HG02885 (cell line): Measurements from ENCODE around the gene PEX11A.

ENCODE experiments used
- ATAC-seq: cut with Tn5 transposase; IDR thresholded peaks from one replicate; pipeline ENCODE4 v1.9.1; 2021; ENCODE audit warnings: mild to moderate bottlenecking; ENCODE audit not compliant: unreplicated experiment, poor library complexity

The PEX11A gene

DNA sequence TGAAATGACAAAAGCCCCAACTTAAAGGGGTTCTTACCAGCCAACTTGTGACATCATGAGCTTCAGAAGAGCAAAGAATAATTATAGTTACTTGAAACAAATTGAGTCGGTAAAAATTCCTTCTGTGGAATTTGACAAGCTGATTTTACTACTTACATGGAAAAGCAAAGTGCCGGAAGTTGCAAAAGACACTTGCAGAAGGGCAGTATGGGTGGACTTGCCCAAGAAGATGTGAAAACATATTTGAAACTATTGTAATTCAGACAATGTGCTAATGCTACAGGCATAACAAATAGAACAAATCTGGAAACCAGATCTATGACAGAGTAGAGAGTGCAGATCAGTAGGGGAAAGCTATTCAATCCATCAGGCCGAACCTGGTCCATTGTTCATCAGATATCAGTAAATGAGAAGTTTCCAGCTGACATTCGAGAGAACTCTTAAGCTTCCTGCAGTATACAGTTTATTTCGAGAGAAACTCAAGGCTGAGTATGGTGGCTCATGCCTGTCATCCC, 32.8 kb downstream of the PEX11A start:
- ATAC-seq: no peak

DNA sequence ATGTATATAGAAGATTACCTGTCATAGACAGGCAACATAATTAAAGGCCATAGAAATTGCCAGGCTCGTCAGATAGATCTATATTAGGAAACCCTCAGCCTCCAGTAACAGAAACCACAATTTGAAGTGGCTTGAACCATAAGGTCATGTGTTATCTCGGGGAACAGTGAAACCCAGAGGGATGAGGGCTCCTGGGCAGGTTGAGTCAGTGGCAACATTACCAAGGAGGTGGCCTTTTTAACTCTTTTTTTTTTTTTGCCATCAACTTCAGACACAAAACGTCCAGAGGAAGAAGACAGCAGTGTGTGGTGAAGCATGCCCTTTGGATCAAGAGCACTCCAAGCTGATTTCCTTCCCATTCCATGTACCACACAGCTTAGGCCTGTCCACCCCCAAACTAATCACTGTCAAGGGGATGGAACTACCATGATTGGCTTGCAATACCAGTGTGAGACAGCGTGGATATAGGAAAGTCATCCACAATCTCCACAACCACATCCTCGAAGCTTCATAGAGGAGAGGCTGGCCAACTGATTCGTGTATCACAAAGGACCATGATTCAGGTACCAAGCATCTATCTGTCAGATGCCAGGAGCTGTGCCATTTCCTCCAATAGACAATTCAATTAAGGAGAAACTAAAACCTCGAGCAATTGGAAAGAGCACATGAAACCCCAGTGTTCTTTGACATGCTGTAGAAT, 34.3 kb downstream of the PEX11A start:
- no peak for ATAC-seq

DNA sequence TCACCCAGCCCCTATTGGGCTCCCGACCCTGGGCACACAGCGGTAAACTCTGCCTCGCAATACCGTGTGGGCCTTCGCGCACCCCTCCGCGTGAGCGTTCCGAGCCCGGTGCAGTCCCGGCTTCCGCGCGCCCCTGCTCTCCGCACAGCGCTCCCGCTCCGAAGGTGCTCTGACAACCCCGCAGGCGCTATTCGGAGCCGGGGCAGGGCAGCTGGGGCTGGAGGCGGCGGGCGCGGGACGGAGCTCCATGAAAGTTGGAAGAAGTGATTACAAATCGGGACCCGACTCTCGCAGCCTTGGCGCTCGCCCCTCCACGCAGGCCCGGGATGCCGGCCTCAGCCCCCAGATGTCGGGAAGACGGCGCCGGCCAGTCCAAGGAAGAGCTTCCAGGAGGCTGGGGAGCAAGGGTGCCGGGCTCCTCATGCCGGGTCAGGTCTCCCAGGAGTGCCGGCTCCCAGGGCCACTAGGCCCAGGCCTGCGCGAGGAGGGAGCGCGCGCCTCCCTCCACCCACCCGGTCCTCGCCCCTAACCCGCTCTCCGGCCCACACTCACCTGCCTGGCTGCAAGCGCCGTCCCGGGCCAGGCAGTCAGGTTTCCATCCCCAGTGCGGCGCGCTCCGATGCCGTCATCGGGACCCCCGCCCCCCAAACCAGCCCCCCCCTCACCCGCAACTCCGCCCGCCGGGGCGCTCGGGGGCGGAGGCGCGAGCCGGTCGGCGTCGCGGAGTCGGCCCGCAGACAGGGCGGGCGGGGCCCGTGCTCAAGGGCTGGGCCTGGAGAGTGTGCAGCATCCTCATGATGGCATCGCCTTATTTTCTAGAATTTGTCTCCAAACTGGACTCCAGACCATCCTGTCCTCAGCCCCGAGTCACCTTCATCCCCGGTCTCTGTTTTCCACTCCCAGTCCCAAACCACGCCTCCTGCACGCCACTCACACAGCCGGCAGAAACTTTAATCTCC, 35.4 kb downstream of the PEX11A start, which contains the start of gene KIF7:
KIF7 (minus strand) TSS at position 621 of the 959 bp plus-strand sequence. CDS start 2,537 bp downstream, outside the sequence.
- no peak for ATAC-seq

DNA sequence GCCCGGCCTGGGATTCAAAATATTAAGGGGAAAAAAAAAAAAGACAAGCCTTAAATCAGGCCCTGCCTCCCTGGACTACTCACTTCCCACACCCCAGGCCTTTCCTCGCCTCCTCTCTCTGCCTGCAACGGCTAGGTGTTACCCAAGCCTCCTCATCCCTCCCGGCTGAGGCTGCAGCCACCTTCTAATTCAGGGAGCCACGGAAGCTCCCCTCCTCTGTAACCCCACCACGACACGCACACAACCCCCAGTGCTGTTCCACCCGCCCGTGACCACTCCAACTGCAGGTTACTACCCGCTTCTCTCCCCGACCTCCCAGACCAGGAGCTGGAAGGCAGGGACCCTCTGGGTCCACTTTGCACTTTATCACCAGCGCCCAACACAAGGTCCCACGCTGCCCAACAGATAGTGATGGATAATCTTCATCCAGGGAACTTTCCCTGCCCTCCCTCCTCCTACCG, 36.2 kb downstream of the PEX11A start:
- no peak for ATAC-seq

DNA sequence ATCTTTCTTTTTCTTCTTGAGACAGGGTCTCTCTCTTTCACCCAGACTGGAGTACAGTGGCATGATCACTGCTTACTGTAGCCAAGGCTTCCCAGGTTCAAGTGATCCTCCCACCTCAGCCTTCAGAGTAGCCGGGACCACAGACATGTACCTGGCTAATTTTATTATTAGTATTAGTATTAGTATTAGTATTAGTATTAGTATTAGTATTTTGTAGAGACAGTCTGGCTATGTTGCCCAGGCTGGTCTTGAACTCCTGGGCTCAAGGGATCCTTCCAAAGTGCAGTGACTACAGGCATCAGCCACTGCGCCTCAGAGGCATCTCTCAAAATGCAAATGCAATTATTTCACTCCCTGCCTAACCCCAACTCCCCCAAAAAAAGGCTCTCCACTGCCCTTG, 37.0 kb downstream of the PEX11A start:
- ATAC-seq: no peak

DNA sequence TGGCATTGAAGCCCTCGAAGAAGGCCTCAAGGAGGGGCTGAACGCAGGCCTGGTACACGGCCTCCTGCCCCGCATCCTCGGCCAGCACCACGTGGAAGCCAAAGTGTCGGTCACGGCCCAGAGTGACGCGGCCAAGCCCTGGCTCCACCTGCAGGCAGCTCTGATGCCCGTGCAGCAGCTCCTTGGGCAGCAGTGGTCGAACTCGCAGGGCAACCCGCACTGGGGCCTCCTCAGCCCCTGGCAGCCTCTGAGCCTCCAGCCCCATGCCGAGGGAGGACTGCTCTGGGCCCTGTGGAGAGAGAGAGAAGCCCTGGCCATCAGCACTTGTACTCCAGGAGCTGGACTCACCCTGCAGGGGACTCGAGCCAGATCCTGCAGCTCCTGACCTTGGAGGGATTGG, 37.9 kb downstream of the PEX11A start:
- no peak for ATAC-seq

DNA sequence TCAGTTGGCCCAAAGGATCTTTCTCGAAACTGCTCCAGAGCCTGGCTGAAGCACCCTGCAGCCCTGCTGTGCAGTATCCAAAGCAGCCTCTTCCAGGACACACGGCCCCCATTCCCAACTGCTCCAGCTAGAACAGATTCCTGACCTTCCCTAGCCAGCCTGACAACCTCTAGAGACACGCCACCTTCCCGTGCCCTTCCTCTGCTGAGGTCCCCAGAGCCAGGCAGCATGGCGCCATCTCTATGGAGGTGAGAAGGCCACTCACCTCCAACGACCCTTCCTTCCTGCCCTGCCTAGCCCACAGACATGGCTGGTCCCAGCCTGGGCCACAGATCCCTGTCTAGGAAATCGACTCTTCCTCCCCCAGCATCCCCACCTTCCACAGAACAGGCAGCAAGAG, 38.4 kb downstream of the PEX11A start:
- ATAC-seq: no peak

DNA sequence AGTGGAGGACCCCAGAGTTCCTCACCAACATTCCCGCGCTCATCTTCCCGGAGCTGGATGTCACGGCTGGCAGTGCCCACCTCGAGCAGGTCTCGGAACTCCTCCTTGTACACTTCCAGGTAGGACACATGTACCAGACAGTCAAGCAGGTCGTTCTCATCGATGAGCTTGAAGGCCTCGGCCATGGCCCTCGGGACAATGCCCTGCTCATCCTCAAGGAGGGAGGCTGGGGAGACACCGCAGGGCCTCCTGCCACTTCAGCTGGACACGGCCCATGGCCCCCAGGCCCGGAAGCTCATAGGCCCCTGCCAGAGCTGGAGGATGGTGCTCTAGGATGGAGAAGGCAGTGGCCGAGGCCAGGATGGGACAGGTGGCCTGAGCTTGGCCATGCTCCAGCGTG, 40.8 kb downstream of the PEX11A start:
- no peak for ATAC-seq

DNA sequence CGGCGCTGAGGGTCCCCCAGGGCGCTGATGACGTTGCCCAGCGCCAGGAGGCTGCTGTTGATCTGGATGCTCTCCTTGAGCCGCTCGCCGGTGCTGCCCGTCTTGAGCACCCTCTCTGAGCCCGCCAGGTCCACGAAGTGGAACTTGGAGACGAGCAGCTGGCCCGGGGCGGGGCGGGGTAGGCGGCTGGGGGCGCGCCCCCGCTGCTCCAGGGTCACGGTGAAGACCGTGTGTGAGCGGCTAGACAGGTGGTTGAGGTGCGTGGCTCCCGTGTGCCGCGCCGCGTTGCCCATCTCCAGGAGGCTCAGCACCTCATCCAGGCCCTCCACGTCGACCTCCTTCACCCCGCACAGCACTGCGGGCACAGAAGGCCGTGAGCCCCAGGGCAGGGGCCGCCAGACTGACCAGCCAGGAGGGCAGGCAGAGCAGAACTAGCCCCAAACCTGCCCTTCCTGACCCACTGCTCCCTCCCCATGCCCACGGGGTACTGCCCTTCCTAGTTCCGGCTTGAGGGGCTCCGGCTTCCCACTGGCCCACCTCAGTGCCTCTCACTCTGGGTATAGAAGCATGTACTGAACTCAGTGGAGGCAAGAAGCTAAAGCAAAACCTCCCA, 41.4 kb downstream of the PEX11A start:
- no peak for ATAC-seq

DNA sequence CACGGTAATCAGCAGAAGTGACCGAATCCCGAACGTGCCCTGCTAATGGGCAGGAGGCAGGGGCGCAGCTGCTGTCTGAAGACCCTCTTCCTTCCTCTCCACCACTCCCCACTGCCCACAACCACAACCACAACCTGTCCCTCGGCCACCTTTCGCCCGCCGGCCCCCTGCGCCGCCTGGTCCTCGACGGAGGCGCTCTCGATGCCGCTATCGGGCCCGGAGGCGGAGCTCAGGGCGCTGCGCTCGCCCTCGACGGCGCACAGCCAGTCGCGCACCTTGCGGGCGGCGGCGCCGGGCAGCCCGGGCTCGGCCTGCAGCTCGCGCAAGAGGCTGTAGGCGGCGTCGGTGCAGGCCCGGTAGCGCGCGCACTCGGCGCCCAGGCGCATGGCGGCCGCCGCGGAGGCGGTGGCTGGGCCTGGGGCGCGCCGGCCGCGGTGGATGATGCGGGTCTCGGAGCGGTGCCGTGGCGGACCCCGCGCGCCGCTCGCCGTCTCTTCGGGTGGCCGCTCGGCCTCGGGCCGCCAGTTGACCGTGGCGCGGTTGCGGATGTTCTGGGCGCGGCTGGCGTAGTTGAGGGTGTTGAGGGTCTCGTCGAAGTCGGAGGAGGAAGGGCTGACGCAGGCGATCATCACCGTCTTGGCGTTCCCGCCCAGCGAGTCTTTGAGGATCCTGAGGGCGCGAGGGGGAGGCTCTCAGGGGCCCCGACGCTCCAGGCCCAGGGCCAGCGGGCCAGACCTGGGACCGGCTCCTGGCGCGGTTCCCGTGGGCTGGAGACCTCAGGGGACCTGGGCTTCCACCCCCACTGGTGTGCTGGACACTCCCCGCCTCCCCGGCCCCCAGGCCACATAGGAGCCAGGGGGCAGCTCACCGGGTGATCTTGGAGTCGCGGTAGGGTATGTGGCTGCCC, 42.2 kb downstream of the PEX11A start:
- ATAC-seq: no peak

DNA sequence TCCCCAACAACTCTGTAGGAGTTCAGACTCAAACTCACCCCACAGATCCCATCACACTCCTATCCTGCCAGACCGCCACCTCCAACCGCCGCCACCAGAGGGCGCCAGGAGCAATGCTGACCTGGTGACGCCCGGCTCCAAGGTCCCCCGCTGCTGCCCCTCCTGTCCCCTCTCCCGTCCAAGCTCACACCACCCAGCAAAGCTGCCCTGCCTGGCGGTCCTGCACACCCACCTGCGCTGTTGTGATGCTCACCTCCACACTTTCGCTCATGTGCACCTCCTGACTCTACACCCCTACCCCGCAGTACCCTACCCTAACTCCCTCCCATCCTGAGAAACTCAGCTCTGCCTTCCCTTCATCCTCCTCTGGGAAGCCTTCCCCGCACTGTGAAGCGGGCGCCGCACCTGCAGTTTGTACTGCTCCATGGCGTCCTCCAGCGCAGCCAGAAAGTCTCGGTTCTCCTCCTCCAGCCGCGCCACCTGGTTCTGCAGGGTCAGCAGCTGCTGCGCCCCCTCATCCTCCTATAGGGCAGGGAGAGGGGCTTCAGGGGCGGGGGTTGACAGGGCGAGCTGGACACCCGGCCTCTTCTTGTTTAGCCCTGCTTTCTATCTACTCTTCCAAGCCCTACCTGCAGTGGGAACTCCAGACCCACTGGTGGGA, 43.2 kb downstream of the PEX11A start:
- no peak for ATAC-seq

DNA sequence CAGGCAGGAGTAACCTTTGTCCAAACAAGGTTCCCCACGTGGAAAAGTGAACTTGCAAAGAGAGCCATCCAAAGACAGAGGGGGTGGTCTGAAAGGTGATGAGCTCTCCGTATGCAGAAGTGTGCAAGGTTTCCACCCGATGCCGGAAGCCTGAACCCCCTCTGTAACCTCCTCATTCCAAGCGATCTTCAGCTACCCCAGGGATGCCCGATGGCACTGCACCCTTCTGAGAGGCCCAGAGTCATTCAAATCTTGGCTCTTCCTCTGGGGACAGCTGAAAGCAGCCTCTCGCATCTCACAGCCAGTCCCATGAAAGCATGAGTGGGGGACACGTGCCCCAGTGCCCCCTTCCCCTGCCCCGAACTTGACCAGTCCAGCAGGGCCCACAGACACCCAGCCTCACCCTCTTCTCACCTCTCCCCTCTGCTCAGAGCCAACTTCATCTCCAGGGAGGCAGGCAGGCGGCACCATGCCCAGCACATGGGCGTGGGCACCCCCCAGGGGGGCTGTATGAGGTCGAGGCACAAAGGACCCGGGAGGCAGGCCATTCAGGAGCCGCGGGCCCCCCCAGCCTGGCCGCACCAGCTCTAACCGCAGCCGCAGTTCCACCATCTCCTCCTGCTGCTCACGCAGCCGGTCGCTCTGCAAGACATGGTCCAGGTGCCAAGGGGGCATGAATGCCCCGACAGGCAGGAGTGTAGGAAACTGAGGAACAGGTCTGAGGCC, 44.0 kb downstream of the PEX11A start:
- ATAC-seq: no peak

DNA sequence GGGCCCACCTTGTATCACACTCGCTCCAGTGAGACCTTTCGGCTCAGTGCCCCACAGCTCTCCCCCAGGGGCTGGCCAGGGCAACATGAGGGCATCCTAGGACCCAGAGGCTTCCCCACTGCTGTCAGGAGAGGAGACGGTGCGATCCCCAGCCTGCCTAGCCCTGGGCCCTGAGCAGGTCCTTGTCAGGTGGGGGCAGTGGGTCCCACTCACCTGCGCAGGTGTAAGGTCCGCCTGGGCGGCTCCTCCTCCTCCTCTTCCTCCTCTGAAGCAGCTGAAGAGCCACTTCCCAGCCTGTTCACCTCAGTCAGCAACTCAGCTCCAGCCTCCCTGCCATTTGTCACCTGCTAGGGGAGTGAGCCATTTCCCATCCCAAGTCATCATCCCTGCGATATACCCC, 44.9 kb downstream of the PEX11A start:
- ATAC-seq: no peak

DNA sequence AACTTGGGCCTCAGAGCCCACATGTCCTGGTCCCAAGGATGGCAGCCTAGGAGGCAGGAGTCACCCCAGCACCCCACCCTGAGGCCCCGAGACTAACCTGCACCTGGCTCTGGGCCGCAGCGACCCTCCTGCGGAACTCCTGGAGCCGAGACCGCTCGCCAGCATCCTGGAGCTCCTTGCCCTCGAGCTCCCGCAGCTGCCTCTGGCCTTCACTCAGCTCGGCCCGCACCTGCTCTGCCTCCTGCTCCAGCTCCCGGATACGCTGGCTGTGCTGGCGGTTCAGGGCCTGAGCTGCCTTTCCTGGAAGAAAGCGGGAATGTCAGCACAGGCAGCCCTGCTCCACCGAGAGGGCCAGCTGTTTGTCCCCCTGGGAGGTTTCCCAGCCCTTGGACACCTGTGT, 48.4 kb downstream of the PEX11A start:
- ATAC-seq: no peak

DNA sequence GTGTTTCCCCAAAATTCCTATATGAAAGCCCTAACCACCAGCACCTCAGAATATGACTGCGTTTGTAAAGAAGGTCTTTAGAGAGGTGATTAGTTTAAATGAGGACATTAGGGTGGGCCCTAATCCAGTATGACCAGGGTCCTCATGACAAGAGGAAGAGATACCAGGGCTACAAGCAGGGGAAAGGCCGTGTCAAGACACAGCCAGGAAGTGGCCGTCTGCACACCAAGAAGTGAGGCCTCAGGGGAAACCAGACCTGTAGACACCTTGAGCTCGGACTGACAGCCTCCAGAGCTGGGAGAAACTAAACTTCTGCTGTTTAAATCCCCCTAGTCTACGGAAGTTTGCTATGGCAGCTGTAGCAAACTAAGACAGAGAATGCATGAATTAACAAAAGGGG, 49.5 kb downstream of the PEX11A start:
- no peak for ATAC-seq

DNA sequence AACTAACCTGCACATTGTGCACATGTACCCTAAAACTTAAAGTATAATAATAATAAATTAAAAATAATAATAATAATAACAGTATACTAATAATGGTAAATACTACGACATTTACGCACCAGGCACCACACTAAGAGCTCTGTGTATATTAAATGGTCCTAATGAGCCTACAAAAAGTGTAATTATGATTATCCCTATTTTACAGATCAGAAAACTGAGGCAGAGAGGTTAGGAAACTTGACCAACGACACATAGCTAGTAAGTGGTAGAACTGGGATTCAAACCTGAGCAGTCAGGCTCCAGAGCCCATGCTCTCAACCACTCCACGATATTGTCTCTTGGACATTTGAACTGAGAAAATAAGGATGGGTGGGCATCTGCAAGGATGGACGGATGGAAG, 50.3 kb downstream of the PEX11A start:
- no peak for ATAC-seq

DNA sequence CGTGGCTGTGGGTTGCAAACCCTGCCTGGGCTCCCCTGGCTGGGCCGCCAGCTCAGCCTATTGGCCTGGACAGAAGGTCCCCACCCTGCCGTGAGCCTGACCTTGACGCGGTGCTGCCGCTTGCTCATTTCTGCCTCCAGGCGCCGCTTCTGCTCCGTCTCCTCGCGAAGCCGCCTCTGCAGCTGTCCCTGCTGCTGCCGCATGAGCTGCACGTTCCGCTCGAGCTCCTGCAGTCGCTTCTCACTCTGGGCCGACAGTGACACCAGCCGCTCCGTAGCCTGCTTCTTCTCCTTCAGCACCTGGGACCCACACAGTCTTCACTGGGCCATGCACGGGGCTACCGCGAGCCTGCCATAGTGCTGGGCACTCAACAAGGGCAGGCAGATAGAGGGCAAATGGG, 57.0 kb downstream of the PEX11A start:
- ATAC-seq: no peak

DNA sequence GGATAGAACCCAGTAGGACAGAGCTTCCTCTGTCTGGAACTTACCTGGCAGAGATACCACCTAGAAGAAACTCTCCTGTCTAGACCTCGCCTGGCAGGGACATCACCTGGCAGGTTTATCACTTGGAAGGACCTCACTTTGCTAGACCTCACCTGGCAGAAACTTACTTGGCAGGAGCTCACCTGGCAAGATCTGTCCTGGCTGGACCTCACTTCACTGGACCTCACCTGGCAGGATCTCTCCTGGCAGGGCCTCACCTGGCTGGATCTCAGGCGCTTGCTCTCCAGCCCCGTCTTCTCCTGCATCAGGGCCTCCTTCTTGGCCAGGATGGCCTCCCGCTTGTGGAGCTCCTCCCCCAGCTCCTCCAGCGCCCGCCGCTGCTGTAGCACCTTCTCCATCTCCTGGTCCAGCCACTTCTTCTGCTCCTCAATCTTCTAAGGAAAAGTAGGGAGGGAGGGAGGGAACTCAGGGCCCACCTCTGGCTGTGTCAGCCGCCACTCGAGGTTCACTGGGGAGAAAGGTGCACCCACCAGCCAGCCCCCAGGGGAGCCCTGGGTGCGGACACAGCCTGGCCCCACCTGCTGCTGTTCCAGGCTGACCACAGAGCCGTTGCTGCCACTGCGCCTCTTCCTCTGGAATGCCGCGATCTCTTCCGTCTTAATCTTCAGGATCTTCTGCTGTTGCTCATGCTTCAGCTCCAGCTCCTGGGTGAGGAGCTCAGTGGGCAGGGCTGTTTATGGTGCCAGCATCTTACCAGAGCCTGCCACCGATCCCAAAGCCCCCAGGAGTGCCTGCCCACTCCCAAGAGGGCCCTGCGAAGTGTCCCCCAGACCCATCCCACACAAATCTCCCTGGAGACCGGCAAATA, 57.8 kb downstream of the PEX11A start:
- ATAC-seq: no peak
